ENCODE measurements around the gene DIMT1.

The DIMT1 gene

GRCh38 chr5:62403411-62404250 is at the start of gene DIMT1:
TSS of gene DIMT1 (minus strand) at chr5:62403905. CDS start at chr5:62403772, 133 bp downstream.
- peak; percentile 81 to 86 for DNase-seq (ENCODE audit: low read depth in 1 of 2, low spot score in 1 of 2)

GRCh38 chr5:62450259-62450658 is 46.6 kb upstream of the DIMT1 start:
- no peak for DNase-seq (ENCODE audit: low read depth in 1 of 2, low spot score in 1 of 2)

DNA sequence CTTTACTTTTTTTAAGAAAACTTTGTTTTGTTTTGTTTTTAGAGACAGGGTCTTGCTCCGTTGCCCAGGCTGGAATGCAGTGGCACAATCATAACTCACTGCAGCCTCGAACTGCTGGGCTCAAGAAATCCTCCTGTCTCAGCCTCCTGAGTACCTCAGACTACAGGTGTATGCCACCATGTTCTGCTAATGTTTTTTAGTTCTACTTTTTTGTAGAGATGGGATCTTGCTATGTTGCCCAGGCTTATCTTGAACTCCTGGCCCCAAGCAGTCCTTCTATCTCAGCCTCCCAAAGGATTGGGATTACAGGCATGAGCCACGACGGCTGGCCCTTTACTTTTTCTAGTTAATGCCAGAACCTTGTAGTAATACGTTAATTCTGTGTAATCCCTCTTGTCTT is 44.8 kb upstream of the DIMT1 start:
- DNase-seq (ENCODE audit: low read depth in 1 of 2, low spot score in 1 of 2) = no peak

GRCh38 chr5:62432621-62433064 is 28.9 kb upstream of the DIMT1 start:
- DNase-seq (ENCODE audit: low read depth in 1 of 2, low spot score in 1 of 2) = no peak

DNA sequence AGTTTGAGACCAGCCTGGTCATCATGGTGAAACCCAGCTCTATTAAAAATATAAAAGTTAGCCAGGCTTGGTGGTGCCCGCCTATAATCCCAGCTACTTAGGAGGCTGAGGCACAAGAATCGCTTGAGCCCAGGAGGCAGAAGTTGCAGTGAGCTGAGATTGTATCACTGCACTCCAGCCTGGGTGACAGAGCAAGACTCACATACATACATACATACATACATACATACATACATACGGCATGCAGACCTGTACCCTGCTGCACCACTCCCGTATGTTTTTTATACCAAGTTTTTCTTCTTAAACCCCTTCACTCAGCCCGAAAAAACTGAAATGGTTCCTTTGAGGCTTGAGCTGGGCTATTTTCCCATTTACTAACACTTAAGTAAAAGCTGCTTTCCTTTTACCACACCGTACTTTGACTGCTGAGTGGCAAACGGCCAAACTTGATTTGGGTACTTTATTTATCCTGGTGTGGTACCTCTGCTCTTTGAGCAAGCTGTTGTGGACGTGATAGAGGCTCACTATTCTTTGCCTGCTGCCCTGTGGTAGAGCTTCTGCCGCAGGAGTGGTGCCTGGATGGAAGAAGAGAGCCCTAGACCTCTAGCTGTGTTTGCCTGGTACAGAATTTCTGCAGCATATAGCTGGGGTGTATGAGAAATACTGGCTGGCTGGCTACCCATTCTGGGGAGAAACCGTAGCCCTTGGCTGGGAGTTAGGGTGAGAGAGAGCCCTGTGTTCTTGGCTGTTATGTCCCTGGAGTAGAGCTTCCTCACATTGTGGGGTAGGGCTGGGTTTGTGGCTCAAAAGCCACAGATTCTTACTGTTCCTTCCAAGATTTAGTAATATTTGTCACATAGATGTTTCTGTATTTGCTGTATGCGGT is 28.3 kb upstream of the DIMT1 start:
- no peak for DNase-seq (ENCODE audit: low read depth in 1 of 2, low spot score in 1 of 2)

- DNase-seq (ENCODE audit: low read depth in 1 of 2, low spot score in 1 of 2) = no peak
Observed at GRCh38 chr5:62424763-62425162, 21.1 kb upstream of the DIMT1 start.

DNA sequence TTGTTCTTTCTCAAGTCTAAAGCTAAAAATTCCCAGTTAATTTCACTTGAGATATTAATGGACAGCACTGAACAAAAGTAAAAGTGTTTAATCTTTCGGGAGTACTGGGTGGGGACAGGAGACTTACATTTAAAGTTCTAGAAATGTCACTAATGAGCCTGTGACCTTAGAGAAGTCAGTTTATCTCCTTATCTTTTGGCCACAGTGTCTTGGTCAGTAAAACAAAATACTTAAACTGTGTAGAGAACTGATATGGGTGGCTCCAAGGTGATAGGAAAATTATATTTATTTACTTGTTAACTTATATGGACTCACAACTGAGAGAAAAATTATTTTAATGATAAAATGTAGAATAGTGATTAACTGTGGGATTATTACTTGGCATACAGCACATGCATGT is 17.7 kb upstream of the DIMT1 start:
- no peak for DNase-seq (ENCODE audit: low read depth in 1 of 2, low spot score in 1 of 2)

- DNase-seq (ENCODE audit: low read depth in 1 of 2, low spot score in 1 of 2) = no peak
Observed at GRCh38 chr5:62419609-62420008, 15.9 kb upstream of the DIMT1 start.

- no peak for DNase-seq (ENCODE audit: low read depth in 1 of 2, low spot score in 1 of 2)
Observed at GRCh38 chr5:62418462-62419076, 14.9 kb upstream of the DIMT1 start.

- no peak for DNase-seq (ENCODE audit: low read depth in 1 of 2, low spot score in 1 of 2)
Observed at GRCh38 chr5:62413711-62414110, 10.0 kb upstream of the DIMT1 start.

DNA sequence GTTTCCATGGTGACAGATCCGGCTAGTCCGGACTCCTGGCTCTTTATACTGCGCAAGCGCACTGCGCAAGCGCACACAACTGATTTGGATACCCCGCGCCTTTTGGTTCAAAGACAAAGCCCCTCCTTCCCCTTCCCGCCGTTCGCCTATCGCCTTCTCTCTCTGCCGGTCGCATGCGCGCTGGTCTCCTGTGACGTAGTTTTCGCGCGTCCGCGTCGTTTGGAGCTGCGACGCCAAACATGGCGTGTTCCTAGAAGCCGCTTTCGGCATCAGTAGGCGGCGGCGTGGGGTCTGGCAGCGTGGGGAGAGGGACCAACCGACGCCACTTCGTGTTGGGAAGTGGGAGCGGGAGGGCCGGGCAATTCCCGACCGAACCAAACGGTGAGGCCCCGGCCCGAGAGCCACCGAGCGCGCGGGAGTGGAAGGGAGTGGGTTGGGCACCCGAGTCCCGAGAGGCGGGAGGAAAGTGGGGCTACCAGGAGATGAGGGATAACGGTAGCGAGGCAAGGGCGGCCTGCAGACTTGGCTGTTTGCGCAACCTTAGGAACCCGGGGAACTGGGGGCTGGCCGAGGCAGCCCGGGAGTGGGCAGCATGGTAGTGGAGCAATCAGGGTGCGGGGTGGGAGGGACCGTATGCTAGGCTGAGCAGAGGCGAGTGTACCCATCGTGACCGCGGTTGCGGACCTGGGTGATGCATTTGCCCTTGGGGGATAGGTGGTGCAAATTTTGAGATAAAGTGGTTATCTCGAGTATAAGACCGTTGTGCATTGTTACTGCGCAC is 9.0 kb upstream of the DIMT1 start, which contains the start of gene IPO11:
IPO11 (plus strand) TSS at position 215 of the 781 bp plus-strand sequence. CDS start 24,517 bp downstream, outside the sequence.
- DNase-seq (ENCODE audit: low read depth in 1 of 2, low spot score in 1 of 2) = peak; percentile 98

GRCh38 chr5:62395210-62395950 is 8.3 kb downstream of the DIMT1 start:
- DNase-seq (ENCODE audit: low read depth in 1 of 2, low spot score in 1 of 2) = no peak

- no peak for DNase-seq (ENCODE audit: low read depth in 1 of 2, low spot score in 1 of 2)
Observed at GRCh38 chr5:62386824-62387223, 16.9 kb downstream of the DIMT1 start.

DNA sequence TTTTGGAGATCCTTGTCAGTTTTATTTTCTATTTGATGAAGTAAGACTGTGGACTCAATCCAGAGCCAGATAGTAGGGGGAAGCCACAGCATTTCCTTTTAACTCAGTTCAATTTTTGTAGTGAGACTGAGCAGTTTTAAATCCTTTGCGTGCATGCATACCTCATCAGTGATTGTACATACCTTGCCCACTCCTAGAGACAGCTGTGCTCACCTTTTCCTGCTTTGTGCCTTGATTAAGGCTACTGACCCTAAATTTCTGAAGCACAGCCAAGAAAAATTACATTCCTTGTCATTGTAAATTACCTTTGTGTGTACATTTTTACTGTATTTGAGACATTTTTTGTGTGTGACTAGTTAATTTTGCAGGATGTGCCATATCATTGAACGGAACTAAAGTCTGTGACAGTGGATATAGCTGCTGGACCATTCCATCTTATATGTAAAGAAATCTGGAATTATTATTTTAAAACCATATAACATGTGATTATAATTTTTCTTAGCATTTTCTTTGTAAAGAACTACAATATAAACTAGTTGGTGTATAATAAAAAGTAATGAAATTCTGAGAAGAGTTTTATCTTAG is 17.8 kb downstream of the DIMT1 start:
- DNase-seq (ENCODE audit: low read depth in 1 of 2, low spot score in 1 of 2) = no peak

DNA sequence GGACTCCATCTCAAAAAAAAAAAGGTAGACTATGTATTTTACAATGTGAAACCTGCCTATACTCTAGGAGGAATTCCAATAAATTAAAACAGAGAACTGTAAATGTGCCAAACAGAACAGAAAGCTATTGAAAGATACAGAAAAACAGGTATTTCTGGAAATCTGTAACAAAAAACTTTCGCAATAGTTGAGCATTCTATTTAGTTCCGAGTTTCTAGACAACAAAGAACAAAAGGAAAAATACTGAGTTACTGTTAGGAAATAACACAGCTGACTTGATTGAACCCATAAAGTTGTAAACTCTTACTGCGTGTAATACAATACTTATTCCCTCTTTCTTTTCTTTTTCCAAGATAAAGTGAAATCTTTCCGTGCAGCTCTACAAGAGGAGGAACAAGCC is 18.6 kb downstream of the DIMT1 start:
- no peak for DNase-seq (ENCODE audit: low read depth in 1 of 2, low spot score in 1 of 2)

DNA sequence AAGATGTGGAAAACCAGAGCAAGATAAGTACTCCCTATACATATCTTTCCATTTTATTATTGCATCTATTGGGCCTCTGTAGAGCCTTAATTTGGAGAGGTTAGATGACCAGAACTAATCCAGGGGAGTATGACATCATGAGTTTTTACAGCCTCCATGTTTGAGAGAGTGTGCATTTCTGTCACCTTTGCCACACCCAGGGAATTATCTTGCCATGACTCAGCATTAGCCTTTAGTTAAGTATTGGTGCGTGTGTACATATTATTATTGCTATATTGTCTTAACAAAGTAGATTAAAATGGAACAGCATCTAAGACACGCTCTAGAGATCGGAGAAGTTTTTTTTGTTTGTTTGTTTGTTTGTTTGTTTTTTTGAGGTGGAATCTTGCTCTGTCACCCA is 27.6 kb downstream of the DIMT1 start:
- no peak for DNase-seq (ENCODE audit: low read depth in 1 of 2, low spot score in 1 of 2)

GRCh38 chr5:62375627-62376026 is 28.1 kb downstream of the DIMT1 start:
- DNase-seq (ENCODE audit: low read depth in 1 of 2, low spot score in 1 of 2) = no peak

DNA sequence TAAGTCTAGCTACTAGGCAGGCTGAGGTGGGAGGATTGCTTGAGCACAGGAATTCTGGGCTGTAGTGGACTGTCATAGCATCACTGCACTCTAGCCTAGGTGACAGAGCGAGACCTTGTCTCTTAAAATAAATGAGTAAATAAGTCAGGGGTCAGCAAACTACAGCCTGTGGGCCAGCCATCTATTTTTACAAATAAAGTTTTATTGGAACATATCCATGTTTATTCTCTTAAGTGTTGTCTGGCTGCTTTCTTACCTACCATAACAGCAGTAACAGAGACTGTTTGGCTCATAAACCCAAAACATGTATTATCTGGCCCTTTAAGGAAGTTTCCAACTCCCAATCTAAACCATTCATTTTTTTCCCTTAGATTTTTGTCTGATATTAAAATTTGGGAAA is 29.6 kb downstream of the DIMT1 start:
- DNase-seq (ENCODE audit: low read depth in 1 of 2, low spot score in 1 of 2) = no peak

DNA sequence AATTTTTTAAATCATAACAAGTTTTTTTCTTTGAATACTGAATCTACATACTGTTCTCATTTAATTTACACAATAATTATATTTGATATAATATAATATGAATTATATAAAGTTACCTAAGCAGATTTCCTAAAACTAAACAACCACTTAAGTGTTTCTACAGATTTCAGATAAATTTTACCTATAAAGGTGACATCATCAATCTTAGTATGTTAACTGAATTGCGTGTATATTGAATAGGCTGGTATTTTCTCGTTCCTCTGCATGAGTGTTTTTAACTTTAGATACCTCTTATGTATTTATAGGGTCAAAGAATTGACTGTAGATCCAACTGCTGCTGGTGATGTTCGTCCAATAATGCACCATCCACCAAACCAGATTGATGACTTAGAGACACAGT is 30.3 kb downstream of the DIMT1 start:
- no peak for DNase-seq (ENCODE audit: low read depth in 1 of 2, low spot score in 1 of 2)

DNA sequence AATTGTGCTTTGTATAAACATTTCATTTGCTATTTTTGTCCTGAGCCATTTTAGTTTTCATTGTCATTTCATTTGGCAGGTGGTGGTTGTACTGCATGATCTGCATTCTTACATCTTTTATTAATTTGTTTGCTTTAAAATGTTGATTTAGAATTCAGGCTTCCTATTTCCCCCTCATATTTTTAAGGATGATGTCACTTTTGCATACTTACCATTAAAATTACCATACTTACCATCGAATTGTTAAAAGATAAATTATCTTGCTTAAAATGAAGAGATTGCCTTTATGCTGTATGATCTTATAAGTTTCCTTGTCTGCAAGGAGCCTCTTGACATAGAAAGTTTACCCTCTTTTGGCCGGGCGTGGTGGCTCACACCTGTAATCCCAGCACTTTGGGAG is 31.1 kb downstream of the DIMT1 start:
- no peak for DNase-seq (ENCODE audit: low read depth in 1 of 2, low spot score in 1 of 2)
